GM23338 (cell line): ENCODE results near the gene HMG20B. TPM values are rescaled to one million over a fixed set of nuclear protein-coding genes. Genes with fewer than 3 reads are reported as not detected.

Experiments used
- ATAC-seq: fragments of 200-7000 bp; cut with Tn5 transposase; 3 replicates; pipeline ENCODE4 v1.9.1; 2020
- DNase-seq: peaks from one replicate; pipeline ENCODE4 v3.0.0-alpha.2; 2015; ENCODE audit warnings: low spot score
- H2AFZ ChIP-seq: fragments of 200-600 bp; sonication (generic); 2 replicates; pipeline ENCODE4 v1.8.0; 2016; ENCODE audit warnings: antibody characterized with exemption, mild to moderate bottlenecking, moderate library complexity
- H3F3A ChIP-seq: fragments of 200-600 bp; sonication (generic); replicated peaks from 2 replicates; pipeline ENCODE4 v1.8.0; 2017; ENCODE audit warnings: antibody characterized with exemption, mixed run types, low read depth
- H3K27ac ChIP-seq: fragments of 200-600 bp; sonication (generic); 2 replicates; pipeline ENCODE4 v1.6.1; 2016; ENCODE audit warnings: low read depth
- H3K27me3 ChIP-seq: fragments of 200-600 bp; sonication (generic); 2 replicates; pipeline ENCODE4 v1.8.0; 2016; ENCODE audit warnings: mild to moderate bottlenecking, mixed run types, moderate library complexity; ENCODE audit not compliant: insufficient read depth
- H3K36me3 ChIP-seq: fragments of 200-600 bp; sonication (generic); 2 replicates; pipeline ENCODE4 v1.8.0; 2016; ENCODE audit warnings: mild to moderate bottlenecking; ENCODE audit not compliant: insufficient read depth
- H3K4me1 ChIP-seq: fragments of 200-600 bp; sonication (generic); 2 replicates; pipeline ENCODE4 v1.8.0; 2016; ENCODE audit warnings: mild to moderate bottlenecking, moderate library complexity; ENCODE audit not compliant: insufficient read depth
- H3K4me2 ChIP-seq: fragments of 200-600 bp; sonication (generic); 2 replicates; pipeline ENCODE4 v1.7.1; 2017; ENCODE audit warnings: mixed run types
- H3K4me3 ChIP-seq: fragments of 200-600 bp; sonication (generic); 2 replicates; pipeline ENCODE4 v1.6.1; 2016; ENCODE audit warnings: mixed run types
- H3K79me2 ChIP-seq: fragments of 200-600 bp; sonication (generic); replicated peaks from 2 replicates; pipeline ENCODE4 v1.8.0; 2017; ENCODE audit warnings: mild to moderate bottlenecking; ENCODE audit not compliant: insufficient read depth
- H3K9me2 ChIP-seq: fragments of 200-600 bp; sonication (generic); 2 replicates; pipeline ENCODE4 v1.8.0; 2017; ENCODE audit not compliant: insufficient read depth
- H4K20me1 ChIP-seq: fragments of 200-600 bp; sonication (generic); replicated peaks from 2 replicates; pipeline ENCODE4 v1.8.0; 2017; ENCODE audit warnings: mild to moderate bottlenecking; ENCODE audit not compliant: insufficient read depth
- H3K27ac Mint-ChIP-seq: 2 replicates; pipeline ENCODE4 v1.8.0; 2020; ENCODE audit warnings: inconsistent platforms, mild to moderate bottlenecking, moderate library complexity, mixed read lengths
- H3K27me3 Mint-ChIP-seq: 3 replicates; pipeline ENCODE4 v1.8.0; 2022; ENCODE audit warnings: low read depth, mild to moderate bottlenecking, moderate library complexity, mixed read lengths, inconsistent platforms; ENCODE audit not compliant: insufficient read depth, poor library complexity
- H3K36me3 Mint-ChIP-seq: 3 replicates; pipeline ENCODE4 v1.8.0; 2021; ENCODE audit warnings: low read depth, mild to moderate bottlenecking, inconsistent platforms, moderate library complexity, mixed read lengths
- H3K4me1 Mint-ChIP-seq: 3 replicates; pipeline ENCODE4 v1.8.0; 2020; ENCODE audit warnings: mild to moderate bottlenecking, inconsistent platforms, mixed read lengths
- H3K4me3 Mint-ChIP-seq: 3 replicates; pipeline ENCODE4 v1.8.0; 2021; ENCODE audit warnings: moderate library complexity, mild to moderate bottlenecking, inconsistent platforms, mixed read lengths
- H3K9me3 Mint-ChIP-seq: 3 replicates; pipeline ENCODE4 v1.8.0; 2020; ENCODE audit warnings: moderate library complexity, mild to moderate bottlenecking, inconsistent platforms, mixed read lengths
- CREB1 ChIP-seq: fragments of 250-450 bp; sonication (Bioruptor Pico); IDR thresholded peaks from 2 replicates; pipeline ENCODE4 v1.5.0; 2020; ENCODE audit warnings: low read depth, mild to moderate bottlenecking, moderate library complexity
- EZH2 ChIP-seq: fragments of 200-600 bp; sonication (generic); IDR thresholded peaks from one replicate; pipeline ENCODE4 v1.8.0; 2017; ENCODE audit warnings: antibody characterized with exemption, mild to moderate bottlenecking, low read depth; ENCODE audit not compliant: unreplicated experiment
- NANOG ChIP-seq: IDR thresholded peaks from 2 replicates; pipeline ENCODE4 v1.6.1; 2016; ENCODE audit warnings: antibody characterized with exemption, borderline replicate concordance
- REST ChIP-seq: IDR thresholded peaks from one replicate; pipeline ENCODE4 v1.6.1; 2018; ENCODE audit warnings: antibody characterized with exemption; ENCODE audit not compliant: unreplicated experiment
- ZNF114 ChIP-seq: fragments of 250-450 bp; sonication (Bioruptor Pico); IDR thresholded peaks from 2 replicates; pipeline ENCODE4 v1.5.0; 2020; ENCODE audit warnings: mild to moderate bottlenecking, moderate library complexity
- polyA plus RNA-seq: library from polyadenylated mRNA; unstranded; fragments of >200 nt; fragmentation: Nextera tagmentation; extraction: Ambion mirVana; gene quantifications from 2 replicates; pipeline ENCODE4 v1.2.1, GENCODE V29; 2016
- total RNA-seq: library from RNA; depleted of rRNA; stranded (reverse); fragments of >200 nt; shearing (Covaris generic); gene quantifications from 2 replicates; pipeline ENCODE4 v1.2.3, GENCODE V29; 2014
- TF ChIP-seq, protein P1 (sequence below), 2 experiments: fragments of 200-600 bp in 1 of 2; sonication (generic) in 1 of 2; conservative IDR thresholded peaks; 2 replicates each; pipeline versions ENCODE4 v1.5.1 to v1.6.1; 2016 to 2017; ENCODE audit warnings: antibody characterized with exemption in 2 of 2, low read depth in 2 of 2, mild to moderate bottlenecking in 2 of 2, moderate library complexity in 1 of 2

HMG20B gene
- total and polyA plus RNA-seq, 2 experiments from 2014 or later = 74.1 to 130 TPM

DNA sequence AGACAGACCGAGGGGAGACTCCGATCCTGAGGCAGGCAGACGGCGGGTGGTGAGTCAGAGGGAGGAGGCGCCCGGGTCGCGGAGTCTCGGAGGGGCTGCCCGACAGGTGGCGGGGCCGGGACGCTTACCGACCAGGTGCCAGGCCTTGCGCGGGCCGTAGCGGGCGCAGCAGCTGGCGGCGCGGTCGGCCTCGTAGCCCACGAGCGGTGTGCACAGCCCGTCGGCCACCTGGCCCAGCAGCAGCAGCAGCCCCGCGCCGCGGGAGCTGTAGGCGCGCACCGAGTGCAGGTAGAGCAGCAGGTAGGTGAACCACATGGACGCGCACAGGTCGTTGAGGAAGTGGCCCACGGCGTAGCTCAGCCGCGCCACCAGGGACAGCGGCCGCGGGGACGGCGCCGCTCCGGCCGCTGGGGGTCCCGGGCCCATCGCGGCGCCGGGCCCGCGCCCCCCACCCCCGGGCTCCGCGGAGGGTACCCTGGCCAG is 15.7 kb upstream of the HMG20B start:
- Histone ChIP-seq H3K9me2 (no peaks in the 10 kb centered on the region), H2AFZ (no peak overlapping the region), H3K4me1 (no peaks in the 10 kb centered on the region; the same call in 1 of the 2 replicates), H3K4me3 (peak overlapping the region; percentile 85), H3F3A (no peaks in the 10 kb centered on the region), H4K20me1 (peaks cover 6% of the 10 kb centered on the region; the same call in 1 of the 2 replicates), H3K36me3 (no peaks in the 10 kb centered on the region), H3K27me3 (peaks cover 10% of the 10 kb centered on the region; the same call in 1 of the 2 replicates), H3K27ac (no peak overlapping the region), H3K79me2 (peaks cover 18% of the 10 kb centered on the region), H3K4me2 (peak overlapping the region; percentile 86)
- DNase-seq (peak; percentile 51), ATAC-seq (peak; percentile 28)
- no peaks in the 10 kb centered on the region; the same call in 2 of the 3 replicates for H3K36me3 Mint-ChIP-seq
- no peak overlapping the region; the same call in 1 of the 2 replicates for H3K27ac Mint-ChIP-seq
- H3K4me3 Mint-ChIP-seq = peak overlapping the region; percentile 86
- H3K27me3 Mint-ChIP-seq = peaks cover 18% of the 10 kb centered on the region
- TF ChIP-seq EZH2 (no peak), ZNF114 (CRISPR knock-in tag) (no peak), REST (peak; percentile 13)
- peaks cover 7% of the 10 kb centered on the region for H3K4me1 Mint-ChIP-seq
- H3K9me3 Mint-ChIP-seq = no peaks in the 10 kb centered on the region

DNA sequence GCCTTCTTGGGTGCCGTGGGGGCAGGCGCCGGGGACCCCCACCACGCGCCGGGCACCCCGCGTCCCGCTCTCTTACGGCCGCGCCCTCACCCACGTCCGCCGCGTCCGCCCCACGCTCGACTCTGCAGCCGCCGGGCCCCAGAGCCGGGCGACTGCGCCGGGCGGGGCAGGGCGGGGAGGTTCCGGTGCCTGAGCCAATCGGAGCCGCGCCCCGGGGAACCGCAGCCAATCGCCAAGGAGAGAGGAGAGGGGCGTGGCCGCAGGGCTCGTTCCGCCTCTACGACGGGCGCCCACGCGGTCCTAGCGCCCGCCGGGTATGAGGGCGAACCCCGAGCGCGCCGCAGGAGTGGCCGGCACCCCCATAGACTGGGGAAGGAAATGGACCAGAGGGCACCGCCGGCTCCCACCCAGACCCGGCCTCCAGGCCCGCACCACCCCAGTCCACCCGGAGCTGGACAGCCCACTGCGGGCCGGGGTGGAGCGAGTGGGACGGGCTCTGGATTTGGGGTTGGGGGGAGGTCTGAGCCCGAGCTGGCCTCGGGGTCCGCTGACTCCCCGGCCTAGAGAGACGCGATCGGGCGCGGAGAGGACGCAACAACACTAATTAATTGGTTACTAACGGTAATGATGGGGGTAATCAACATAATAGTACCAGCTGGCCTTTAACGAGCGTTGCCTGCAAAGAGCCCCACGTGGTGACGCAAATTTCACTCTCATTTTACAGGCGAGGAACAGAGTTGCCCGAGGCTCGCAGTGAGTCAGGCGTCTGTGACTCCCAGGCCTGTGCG is 15.1 kb upstream of the HMG20B start, which contains the start of gene MFSD12:
Gene MFSD12 (minus strand): TSS at position 126 of the 788 bp plus-strand sequence. CDS start 183 bp downstream, outside the sequence.
- peak; percentile 98 for DNase-seq
- Histone ChIP-seq H3F3A (no peaks in the 10 kb centered on the region), H3K27me3 (peaks cover 10% of the 10 kb centered on the region; the same call in 1 of the 2 replicates), H3K36me3 (no peaks in the 10 kb centered on the region), H4K20me1 (peaks cover 6% of the 10 kb centered on the region; the same call in 1 of the 2 replicates), H3K4me2 (peak within 1 kb of the TSS; percentile 90), H3K27ac (no peak within 1 kb of the TSS), H3K79me2 (peaks cover 18% of the 10 kb centered on the region), H2AFZ (peak within 1 kb of the TSS; percentile 99), H3K4me1 (no peaks in the 10 kb centered on the region; the same call in 1 of the 2 replicates), H3K4me3 (peak within 1 kb of the TSS; percentile 85), H3K9me2 (no peaks in the 10 kb centered on the region)
- H3K9me3 Mint-ChIP-seq = no peaks in the 10 kb centered on the region
- peaks cover 18% of the 10 kb centered on the region for H3K27me3 Mint-ChIP-seq
- H3K27ac Mint-ChIP-seq = no peak within 1 kb of the TSS; the same call in 1 of the 2 replicates
- H3K4me3 Mint-ChIP-seq = peak within 1 kb of the TSS; percentile 86
- no peaks in the 10 kb centered on the region; the same call in 2 of the 3 replicates for H3K36me3 Mint-ChIP-seq
- ATAC-seq = peak; percentile 92
- peaks cover 7% of the 10 kb centered on the region for H3K4me1 Mint-ChIP-seq
- TF ChIP-seq REST (peak; percentile 15), NANOG (no peak), CREB1 (CRISPR knock-in tag) (peak; percentile 79)
- TF ChIP-seq, protein P1, sequence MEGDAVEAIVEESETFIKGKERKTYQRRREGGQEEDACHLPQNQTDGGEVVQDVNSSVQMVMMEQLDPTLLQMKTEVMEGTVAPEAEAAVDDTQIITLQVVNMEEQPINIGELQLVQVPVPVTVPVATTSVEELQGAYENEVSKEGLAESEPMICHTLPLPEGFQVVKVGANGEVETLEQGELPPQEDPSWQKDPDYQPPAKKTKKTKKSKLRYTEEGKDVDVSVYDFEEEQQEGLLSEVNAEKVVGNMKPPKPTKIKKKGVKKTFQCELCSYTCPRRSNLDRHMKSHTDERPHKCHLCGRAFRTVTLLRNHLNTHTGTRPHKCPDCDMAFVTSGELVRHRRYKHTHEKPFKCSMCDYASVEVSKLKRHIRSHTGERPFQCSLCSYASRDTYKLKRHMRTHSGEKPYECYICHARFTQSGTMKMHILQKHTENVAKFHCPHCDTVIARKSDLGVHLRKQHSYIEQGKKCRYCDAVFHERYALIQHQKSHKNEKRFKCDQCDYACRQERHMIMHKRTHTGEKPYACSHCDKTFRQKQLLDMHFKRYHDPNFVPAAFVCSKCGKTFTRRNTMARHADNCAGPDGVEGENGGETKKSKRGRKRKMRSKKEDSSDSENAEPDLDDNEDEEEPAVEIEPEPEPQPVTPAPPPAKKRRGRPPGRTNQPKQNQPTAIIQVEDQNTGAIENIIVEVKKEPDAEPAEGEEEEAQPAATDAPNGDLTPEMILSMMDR (conservative IDR thresholded peaks at IDR 0.05; ENCODE audit: low read depth in 2 of 2) = no peak
